Activated CD4-positive, alpha-beta T cell treated with anti-CD3 and anti-CD28 coated beads, Interleukin-2, amount 50 U/mL, for 16 hours (primary cell): Measurements from ENCODE around the gene PRKCA.

Experiments
- DNase-seq: peaks from one replicate; pipeline ENCODE4 v3.0.0-alpha.2; 2020

Gene PRKCA

DNA sequence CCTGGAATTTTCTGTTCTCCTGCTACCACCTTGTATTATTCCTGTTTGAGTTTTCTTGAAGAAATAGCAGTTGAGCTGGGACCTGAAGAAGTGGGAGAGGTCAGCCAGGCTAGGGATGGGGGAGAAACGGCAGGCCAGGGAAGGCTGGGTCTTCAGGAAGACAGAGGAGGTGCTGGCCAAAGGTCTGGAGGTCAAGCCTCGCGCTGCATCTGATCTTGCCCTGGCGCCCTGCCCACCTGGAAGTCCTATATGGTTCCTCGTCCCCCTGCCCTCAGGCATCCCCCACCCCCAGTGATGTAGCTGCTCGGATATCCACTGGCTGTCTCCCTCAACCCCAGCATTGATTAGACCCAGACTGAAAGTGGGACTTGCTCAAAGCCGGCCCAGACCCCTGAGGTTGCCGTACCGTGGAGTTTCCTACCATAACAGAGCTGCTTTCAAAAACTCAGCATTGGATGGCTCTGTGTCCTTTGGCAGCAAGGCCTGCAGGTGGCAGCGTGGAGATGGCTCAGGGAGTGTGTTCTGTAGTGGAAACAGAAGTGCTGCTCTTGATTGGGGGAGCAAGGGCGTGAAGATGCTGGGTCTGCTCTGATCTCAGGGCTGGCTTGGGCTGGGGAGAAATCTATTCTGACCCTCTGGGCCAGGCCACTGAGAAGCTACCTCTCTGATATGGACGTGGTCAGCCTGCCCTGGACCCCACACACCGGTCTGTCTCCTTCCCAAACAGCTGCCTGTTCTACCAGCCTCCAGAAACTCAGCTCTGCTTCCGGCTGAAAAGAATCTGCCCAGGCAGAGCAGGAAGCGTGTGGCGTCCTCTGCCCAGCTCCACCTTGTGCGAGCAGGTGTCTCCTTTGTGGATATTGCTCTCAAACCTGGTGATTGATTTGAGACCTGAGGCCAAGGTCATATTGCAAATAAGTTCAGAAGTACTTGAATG lies 425.5 kb downstream of the PRKCA start:
- peak; percentile 51 for DNase-seq

GRCh38 chr17:66730461-66730923 lies 428.1 kb downstream of the PRKCA start:
- no peak for DNase-seq

DNA sequence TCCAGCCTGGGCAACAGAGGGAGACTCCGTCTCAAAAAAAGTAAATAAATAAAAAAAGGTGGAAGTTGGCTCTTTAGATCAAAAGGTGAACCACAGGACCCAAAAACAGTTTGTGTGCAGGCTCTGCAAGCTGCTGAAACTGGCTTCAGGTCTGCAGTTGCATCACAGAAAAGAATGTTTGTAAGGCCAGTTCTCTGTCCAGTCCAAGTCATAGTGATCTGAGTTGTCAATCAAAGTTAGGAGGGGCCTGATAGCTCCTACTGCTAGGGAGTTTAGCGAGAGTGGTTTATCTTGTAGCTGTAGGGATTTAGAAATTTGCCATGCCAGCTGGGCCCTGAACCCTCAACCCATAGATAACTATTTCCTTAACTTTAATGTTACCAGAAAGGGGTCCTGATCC lies 431.3 kb downstream of the PRKCA start:
- DNase-seq, result no peak

DNA sequence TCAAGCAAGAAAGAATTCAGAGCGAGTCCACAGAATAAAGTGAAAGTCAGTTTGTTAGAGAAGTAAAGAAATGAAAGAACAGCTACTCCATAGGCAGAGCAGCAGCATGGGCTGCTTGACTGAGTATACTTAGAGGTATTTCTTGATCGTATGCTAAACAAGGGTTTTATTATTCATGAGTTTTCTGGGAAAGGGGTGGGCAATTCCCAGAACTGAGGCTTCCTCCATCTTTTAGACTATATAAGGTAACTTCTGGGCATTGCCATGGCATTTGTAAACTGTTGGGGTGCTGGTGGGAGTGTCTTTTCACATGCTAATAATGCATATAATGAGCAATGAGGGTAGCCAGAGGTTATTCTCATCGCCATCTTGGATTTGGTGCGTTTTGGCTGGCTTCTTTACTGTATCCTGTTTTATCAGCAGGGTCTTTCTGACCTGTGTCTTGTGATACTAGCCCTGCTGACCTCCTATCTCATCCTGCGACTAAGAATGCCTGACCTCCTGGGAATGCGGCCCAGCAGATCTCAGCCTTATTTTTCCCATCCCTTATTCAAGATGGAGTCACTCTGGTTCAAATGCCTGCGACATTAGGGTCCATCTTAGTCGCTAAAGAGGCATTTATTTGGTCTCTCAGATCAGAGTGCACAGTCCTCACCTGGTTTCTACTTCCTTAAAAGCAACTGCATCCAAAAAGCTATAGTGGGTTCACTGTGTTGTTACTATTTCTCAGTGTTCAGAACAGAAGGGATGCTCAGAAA lies 432.0 kb downstream of the PRKCA start:
- DNase-seq, result no peak

DNA sequence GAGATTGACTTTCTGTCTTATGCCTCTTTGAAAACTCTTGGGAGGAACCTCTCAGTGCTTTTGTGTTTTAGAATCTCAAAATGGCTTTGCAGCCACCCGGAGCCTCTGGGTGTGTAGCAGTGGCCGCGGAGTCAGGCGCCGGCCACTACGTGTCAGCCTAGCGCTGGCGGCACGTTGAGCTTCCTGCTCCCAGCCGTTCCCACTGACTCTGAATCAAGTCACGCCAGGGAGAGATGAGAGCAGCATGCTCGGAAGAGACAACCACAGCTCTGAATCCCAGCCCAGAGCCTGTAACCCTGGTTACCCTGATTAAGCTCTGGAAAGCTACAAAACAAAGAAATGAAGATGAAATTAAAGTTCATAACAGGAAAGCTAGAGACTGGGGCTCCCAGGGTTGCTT lies 435.1 kb downstream of the PRKCA start:
- no peak for DNase-seq

GRCh38 chr17:66738301-66738700 lies 435.9 kb downstream of the PRKCA start:
- no peak for DNase-seq

DNA sequence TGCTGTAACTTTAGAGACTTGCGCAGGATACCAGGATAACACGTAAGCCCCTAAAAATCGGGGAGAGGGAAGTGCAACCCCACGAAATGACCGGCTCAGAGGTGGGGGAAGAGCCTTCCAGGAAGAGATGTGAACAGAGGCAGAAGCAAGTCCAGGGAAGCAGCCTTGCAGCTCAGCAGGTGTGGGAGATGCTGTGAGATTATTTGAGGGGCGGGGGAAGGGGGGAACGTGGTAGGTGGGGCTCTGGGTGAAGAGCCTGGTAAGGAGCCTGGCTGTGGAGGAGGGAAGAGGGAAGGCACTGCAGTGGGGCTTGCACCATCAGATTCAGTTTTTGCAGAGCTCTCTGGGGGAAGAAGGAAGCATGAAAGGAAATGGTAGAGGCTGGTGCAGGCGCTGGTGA lies 437.1 kb downstream of the PRKCA start:
- DNase-seq, result no peak

DNA sequence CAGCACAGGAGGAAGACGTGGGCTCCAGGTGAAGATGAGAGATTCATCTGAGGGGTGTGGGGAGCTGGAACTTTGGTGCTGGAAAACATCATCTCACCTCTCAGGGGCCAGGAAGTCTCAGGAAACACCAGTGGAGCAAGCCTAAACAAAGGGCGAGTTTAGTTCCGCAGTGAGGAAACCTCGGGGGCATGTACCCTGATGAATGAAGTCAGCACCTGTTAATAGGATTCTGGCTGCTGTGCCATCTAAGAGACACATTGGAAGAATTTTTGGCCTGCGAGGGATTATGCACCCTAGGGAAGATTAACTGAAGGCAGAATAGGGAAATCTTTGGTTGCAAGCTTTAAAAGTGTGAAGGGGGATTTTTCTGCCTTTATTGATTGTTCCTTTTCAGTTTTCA lies 437.8 kb downstream of the PRKCA start:
- DNase-seq, result no peak

- DNase-seq, result no peak
These were observed 441.1 kb downstream of the PRKCA start for GRCh38 chr17:66743511-66743910.

- DNase-seq, result no peak
These were observed 444.3 kb downstream of the PRKCA start for GRCh38 chr17:66746736-66747135.

DNA sequence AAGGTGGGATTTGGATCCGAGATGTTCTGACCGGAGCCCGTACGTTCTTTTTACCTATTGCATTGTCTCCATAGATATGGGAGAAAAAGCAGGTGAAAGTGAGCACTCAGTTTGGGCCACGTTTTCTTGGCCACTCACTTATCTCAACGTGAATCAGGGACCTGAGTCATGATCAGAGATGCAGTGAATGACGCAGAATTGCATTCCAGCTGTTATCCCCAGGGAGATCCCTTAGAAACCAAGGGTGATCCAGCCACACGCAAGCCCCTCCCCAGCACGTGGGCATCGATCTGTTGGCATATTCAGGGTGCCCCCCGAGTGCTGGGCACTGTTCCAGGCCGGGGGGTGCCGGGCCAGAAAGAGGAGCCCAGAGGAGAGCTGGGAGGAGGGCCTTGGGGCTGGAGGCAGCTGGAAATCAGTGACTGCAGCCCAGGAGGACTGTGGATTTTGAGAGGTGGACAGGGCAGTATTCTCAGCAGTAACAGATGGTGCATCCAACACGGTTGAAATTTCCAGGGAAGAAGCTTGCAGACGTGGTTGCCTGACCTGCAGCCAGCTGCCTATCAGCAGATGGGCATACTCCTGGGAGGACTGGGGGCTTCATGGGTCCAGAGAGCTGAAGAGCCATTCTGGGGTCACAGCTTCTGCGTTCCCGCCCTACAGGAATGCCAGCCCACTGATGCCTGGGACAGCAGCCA lies 445.3 kb downstream of the PRKCA start:
- no peak for DNase-seq

DNA sequence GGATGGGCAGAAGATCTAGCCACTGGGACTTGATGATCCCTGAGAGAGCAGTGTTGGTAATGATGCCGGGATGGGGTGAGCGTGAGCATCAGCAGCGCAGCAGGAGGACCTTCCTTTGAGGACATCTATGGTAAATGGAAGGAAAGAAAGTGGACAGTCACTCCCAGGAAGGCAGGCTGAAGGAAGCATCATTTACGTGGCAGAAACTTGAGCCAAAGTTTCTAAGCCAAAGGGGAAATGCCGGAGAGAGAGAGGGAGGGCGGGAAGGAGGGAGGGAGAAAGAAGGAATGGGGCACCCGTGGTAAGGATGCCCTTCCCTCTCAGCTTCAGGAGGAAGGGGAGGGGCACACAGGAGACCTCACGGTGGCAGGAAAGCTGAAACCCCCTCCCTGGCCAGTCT lies 446.2 kb downstream of the PRKCA start:
- DNase-seq, result no peak

GRCh38 chr17:66749217-66749832 lies 446.9 kb downstream of the PRKCA start:
- no peak for DNase-seq

DNA sequence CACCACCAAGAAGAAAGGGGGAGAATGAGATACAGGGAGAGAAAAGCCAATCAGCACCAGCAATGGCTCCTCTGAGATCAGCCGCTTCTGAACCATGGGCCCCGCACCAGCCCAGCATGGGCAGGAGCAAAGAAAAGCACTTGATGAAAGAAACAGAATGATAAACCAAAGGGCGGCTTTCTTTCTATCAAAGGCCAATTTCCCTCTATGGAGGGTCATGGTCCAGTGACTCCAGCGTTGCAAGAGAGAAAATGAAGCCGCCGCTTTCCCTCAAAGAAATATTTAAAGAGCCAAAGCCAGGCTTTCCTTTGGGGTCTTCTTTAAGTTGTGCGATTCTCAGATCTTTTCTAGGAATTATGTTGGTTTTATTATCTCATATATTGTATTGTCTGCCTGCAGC lies 447.7 kb downstream of the PRKCA start:
- no peak for DNase-seq

GRCh38 chr17:66750781-66751543 lies 448.5 kb downstream of the PRKCA start:
- DNase-seq, result no peak

GRCh38 chr17:66751771-66752170 lies 449.4 kb downstream of the PRKCA start:
- no peak for DNase-seq

DNA sequence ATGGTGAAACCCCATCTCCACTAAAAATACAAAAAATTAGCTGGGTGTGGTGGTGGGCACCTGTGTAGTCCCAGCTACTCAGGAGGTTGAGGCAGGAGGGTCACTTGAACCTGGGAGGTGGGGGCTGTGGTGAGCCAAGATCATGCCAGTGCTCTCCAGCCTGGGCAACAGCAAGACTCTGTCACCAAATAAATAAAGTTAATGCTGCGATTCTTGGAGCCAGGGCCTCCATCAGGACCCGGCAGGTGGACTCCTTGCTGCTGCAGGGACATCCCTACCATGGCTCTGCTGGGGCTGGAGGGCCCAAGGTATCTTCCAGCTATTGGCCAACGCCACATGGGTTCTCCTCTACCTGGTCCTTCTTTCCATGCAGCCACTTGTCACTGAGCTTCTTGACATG lies 450.0 kb downstream of the PRKCA start:
- no peak for DNase-seq

GRCh38 chr17:66753126-66753920 lies 450.9 kb downstream of the PRKCA start:
- no peak for DNase-seq

DNA sequence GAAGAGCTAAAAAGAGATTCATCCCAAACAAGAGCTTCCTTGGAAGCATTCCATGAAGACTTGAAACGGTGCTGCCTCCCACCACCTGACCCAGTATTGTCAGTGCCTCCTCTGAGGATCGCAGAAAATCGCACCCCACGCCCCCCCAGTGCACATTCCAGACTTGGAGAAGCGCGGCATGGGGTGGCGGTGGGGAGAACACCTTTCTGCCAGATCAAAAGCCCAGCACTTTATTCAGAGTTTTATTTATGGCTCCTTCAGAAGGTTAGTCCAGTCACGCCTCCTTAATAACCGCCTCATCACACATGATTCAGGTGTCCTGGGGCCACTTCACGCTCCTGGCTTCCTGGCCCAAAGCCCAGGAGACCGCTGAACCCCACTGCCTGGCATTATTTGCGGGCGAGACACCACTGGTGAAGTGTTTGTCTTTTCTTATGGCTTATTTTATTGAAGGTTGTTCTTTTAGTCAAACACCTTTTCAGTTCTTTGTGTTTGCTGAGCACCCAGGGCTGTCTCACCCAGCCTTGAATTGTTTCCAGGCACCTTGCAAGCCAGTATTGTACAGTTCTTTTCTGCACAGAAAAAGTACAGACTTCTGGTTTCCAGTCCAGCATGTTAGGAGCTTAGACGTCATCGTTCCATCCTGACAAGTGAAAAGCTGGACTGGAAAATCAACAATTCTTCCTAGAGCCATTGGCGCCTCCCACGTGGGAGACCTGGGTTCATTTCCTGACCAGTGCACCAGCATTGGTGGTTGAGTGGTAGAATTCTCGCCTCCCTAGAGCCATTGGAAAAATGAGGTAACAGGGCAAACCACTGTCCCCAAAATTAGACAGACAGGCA lies 452.9 kb downstream of the PRKCA start:
- no peak for DNase-seq

DNA sequence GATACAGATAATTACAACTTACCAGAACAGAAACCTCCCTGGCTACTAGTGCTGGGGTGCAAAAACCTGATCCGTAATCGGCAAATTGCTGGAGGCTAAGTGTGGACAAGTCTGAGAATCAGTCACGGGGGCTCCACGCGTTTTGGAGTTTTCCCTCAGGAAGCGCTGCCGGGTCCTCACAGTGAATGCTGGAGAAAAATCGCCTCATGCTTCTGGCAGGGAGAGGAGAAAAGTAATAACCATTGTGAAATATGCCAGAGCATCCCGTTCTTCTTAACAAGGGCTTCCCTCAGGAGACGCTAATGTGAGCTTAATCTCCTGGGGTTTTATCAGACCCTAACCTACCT lies 453.5 kb downstream of the PRKCA start:
- DNase-seq, result no peak
